Left forelimb (tissue), 1 donor: Measurements from ENCODE around the gene CHRNA5.
"Not testable (repeated sequence)": the region's sequence is repeated elsewhere in the genome, so short reads cannot be mapped to it uniquely, and the experiment has no call there.

Experiments
- DNase-seq: peaks from one replicate; pipeline ENCODE4 v3.0.0-alpha.2; 2018; ENCODE audit warnings: low spot score

Gene CHRNA5

GRCh38 chr15:78565951-78566774, 843 bp downstream of the CHRNA5 start:
- DNase-seq = no peak

GRCh38 chr15:78567531-78567930, 2.2 kb downstream of the CHRNA5 start:
- no peak for DNase-seq

GRCh38 chr15:78570710-78571109, 5.4 kb downstream of the CHRNA5 start:
- DNase-seq = no peak

- no peak for DNase-seq
Observed at GRCh38 chr15:78571382-78571781, 6.1 kb downstream of the CHRNA5 start.

- no peak for DNase-seq
Observed at GRCh38 chr15:78573416-78573815, 8.1 kb downstream of the CHRNA5 start.

- DNase-seq = no peak
Observed at GRCh38 chr15:78574944-78575343, 9.6 kb downstream of the CHRNA5 start.

GRCh38 chr15:78597583-78597982, 32.3 kb downstream of the CHRNA5 start:
- DNase-seq = no peak

GRCh38 chr15:78598348-78598747, 33.0 kb downstream of the CHRNA5 start:
- no peak for DNase-seq

GRCh38 chr15:78599189-78599588, 33.9 kb downstream of the CHRNA5 start:
- no peak for DNase-seq

- DNase-seq = no peak
Observed at GRCh38 chr15:78603467-78603866, 38.1 kb downstream of the CHRNA5 start.

- no peak for DNase-seq
Observed at GRCh38 chr15:78604420-78604819, 39.1 kb downstream of the CHRNA5 start.

- no peak for DNase-seq
Observed at GRCh38 chr15:78605201-78605600, 39.9 kb downstream of the CHRNA5 start.

GRCh38 chr15:78605680-78606079, 40.4 kb downstream of the CHRNA5 start:
- DNase-seq = no peak

GRCh38 chr15:78609551-78609950, 44.2 kb downstream of the CHRNA5 start:
- not testable (repeated sequence) for DNase-seq

GRCh38 chr15:78614021-78614420, 48.7 kb downstream of the CHRNA5 start:
- no peak for DNase-seq

GRCh38 chr15:78615151-78615589, 49.9 kb downstream of the CHRNA5 start:
- no peak for DNase-seq

GRCh38 chr15:78616506-78616905, 51.2 kb downstream of the CHRNA5 start:
- no peak for DNase-seq

- DNase-seq = no peak
Observed at GRCh38 chr15:78617076-78617475, 51.8 kb downstream of the CHRNA5 start.

GRCh38 chr15:78617516-78617915, 52.2 kb downstream of the CHRNA5 start:
- no peak for DNase-seq

GRCh38 chr15:78618064-78618463, 52.7 kb downstream of the CHRNA5 start:
- DNase-seq = no peak

GRCh38 chr15:78618490-78618934, 53.2 kb downstream of the CHRNA5 start:
- DNase-seq = peak; percentile 88

- no peak for DNase-seq
Observed at GRCh38 chr15:78619022-78619950, 54.0 kb downstream of the CHRNA5 start.

- no peak for DNase-seq
Observed at GRCh38 chr15:78620021-78620526, 54.8 kb downstream of the CHRNA5 start.
